Epidermal melanocyte (primary cell): Measurements from ENCODE around the gene HSPG2.

Experiments
- DNase-seq: peaks from one replicate; pipeline ENCODE4 v3.0.0; 2011; ENCODE audit warnings: low spot score; ENCODE audit not compliant: insufficient read length

The HSPG2 gene

DNA sequence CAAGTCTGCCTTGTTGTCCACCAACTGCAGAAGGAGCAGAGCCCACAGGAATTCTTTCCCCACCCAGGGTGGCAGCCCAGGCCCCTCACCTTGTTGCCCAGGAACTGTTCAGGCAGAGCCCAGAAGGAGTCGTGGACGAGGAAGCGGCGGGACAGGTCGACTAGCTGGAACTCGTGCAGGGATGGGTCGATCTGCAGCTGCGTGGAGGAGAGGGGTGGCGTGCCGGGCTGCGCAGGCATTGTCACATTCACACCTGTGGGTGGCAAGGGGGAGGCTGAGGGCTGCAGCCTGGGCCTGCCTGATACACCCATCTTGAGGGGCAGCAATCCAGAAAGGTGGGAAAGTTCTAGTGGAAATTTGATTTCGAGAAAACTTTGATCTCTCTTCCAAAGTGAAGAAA, 55.9 kb downstream of the HSPG2 start:
- DNase-seq: no peak

DNA sequence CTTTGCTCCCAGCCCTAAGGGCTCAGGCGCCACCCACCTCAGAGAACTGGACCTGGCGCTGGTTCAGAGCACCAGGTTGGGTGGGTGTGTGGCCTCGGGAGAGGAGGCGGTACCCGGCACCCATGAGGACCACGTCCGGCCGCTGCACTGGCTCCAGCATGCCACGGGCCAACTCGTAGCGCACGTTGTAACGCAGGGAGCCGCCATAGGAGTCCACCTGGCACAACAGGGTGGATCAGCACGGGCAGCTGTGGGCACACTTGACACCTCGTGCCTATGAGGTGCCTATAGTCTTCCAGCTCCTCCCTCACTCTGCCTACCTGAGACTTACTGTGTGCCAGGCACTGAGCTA, 56.5 kb downstream of the HSPG2 start:
- no peak for DNase-seq

DNA sequence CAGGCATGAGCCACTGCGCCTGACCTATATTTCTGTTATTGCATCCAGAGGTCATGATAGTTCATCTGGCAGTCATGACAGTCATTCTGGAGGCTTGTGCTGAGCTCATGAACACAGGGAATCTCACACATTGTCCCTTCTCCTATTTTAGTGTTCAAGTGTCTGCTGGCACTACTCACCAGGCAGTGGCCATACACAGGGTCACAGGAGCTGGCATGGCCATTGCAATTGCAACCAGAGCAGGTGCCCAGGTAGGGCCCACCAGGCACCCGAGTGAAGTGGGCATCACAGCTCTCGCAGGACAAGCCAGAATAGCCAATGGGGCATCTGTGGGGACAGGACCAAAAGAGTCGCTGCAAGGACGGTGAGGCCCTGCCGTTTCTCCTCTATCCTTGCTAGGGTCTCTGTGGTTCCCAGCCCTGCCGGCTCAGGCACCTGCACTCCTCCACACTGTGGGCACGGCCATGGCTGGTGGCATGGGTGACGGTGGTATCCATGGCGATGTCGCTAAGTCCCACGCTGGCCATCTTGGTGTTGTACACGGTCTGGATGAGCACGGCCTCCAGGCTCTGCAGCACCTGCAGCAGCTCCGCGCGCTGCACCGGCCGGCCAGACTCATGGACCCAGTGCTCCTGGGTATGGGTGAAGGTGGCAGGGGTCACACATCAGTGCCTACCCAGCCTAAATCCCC, 57.0 kb downstream of the HSPG2 start:
- DNase-seq: no peak

DNA sequence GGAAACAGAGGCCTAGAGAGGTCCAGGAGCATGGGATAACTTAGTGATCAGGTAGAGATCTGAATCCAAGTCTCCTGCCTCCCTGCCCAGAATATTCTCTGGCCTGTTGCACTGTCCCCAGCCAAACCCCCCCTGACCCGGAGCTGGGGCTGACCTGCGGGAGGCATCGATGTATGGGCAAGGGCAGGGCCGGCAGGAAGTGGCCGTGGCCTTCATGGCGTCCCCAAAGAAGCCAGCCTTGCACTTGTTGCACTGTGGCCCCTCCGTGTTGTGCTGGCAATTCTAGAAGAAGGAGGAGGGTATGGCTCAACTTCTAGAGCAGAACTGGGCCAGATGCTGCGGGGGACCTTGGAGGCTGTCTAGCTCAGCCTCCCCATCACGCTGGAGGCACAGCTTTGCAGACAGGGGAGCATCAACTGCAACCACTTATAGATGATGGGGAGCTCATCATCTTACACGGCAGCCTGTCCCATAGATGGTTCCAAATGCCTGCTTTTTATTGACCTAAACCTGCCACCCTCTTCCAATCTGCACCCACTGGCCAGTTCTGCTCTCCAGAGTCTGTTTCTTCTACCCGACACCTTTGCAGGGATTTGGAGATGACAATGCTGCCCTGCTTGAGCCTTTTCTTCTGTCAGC, 58.2 kb downstream of the HSPG2 start:
- DNase-seq: no peak

DNA sequence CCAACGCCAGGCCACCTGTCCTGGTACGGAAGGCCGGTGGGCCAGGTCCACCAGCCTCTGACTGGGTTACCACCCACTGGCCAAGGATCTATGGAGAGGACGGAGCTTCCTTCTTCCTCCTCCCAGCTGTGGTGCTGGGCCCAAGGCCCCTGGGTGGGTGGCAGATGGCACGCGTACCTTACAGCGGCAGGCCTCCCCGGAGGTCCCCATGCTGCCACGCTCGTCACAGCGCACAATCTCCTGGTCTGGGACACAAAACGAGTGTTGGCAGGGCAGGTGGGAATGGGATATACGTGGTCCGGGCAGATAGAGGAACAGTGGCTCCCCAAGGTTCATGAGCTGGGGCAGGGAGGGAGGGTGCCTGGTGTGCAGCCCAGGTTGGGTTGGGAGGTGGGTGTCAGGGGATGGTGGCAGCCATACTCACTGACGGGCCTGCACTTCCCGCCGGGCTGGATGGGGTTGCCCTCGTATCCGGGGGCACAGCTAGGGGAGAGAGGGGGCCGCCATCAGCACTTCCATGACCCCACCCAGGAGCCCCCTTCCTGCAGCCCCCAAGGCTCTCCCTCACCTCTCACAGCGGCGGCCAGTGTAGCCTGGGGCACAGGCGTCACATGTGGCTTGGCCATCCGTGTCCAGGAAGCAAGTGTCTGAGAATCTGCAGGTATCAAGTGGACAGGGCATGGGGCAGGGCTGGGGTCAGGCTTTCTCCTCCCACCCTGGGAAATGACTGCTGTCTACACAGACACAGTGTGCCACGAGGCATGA, 58.9 kb downstream of the HSPG2 start:
- no peak for DNase-seq

DNA sequence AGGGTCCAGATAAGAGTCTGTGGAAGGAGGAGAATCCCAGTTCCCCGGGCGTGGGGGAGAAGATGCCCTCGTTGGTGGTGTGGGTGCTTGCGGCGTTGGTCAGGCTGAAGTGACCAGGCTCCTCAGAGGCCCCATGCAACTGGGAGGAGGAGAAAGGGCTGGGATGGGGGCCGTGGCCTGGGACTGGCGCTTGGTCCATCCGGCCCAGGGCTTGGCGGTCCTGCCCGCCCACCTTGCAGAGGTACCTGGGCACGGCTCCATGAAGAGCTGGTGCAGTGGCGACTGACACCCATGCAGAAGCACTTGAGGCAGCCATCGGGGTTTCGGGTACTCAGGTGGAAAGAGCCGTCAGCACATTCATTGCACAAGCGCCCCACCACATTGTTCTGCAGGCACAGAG, 60.8 kb downstream of the HSPG2 start:
- DNase-seq: no peak

DNA sequence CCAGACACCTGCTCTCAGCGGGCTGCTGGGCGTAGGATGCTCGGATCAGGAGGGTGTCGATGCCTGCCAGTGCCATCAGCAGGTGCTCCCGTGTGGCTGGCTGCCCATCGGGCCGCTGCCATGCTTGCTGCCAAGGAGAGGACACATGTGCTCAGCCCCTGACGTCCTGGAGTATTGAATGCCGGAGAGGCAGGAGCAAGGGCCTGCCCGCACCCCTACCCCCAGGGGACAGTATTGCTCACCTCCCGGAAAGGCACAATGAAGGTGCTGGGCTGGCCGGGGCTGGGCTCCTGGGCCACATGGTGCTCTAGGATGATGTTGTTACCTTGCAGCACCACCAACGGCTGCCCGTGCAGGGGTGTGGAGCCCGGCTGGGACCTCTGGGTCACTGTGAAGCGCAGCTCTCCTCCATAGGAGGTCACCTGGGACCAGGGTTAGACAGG, 61.5 kb downstream of the HSPG2 start:
- no peak for DNase-seq

DNA sequence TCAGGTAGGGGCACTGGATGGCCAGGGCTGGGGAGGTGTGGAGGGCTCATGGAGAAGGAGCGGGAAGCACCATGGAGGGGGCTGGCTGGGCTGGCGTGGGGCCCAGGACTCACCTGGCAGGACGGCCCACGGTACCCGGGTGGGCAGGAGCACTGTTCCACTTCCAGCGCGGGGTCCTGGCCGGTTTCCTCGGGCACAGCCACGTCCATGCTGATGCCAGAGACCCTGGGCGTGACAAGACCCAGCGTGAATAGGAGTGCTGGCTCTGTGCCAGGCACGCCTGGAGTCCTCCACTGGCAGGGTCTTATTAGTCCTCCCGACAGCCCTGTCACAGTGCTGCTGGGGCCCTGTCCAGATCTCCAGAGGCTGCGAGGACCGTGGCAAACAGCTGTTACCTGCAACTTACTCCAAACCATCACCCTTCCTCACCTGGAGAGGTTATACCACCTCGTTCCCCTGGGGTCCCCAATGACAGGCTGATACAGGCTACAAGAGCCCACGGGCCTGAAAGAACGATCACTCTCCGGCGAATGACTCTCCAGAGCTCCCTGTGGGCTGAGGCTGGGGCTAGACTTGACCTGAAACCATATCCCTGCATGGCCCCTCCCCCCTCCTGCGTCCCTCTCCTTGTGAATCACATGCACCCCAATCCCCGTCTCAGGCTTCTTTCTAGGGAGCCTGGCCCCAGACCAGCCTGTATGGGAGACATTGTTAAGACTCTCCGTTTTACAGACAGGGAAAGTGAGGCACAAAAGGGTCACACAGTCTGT, 62.1 kb downstream of the HSPG2 start:
- DNase-seq: no peak

DNA sequence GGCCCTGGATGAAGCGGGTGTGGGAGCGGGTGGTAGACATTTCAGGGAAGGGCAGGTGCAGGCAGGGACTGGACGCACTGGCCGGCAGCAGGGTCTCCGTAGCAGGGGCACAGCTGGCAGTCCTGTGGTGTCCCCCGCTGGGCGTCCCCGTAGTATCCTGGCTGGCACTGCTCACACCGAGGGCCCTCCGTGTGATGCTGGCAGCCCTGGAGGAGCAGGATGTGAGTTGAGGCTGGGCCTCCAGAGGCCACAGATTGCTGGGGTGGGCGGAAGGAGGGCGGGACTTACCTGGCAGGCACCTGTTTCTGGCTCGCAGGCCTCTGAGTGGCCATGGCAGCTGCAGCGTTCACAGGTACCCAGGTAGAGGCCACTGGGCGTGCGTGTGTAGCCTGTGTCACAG, 62.8 kb downstream of the HSPG2 start:
- DNase-seq: no peak

DNA sequence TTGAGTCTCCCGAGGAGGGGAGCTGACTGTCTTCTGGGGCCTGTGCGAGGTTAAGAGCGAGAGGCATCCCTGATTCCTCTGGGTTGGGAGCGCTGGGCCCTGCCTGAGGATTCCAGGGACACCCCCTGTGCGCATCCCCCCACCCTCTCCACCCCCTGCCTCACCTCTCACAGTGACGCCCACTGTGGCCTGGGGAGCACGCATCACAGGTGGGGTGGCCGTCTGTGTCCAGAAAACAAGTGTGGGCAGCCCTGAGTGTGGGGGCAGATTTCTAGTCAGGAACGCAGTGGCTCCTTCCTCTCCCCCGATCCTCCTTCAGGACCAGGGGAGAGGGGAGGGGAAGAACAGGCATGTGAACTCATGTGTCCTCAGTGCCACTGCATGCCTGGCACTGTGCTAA, 63.3 kb downstream of the HSPG2 start:
- DNase-seq: no peak

DNA sequence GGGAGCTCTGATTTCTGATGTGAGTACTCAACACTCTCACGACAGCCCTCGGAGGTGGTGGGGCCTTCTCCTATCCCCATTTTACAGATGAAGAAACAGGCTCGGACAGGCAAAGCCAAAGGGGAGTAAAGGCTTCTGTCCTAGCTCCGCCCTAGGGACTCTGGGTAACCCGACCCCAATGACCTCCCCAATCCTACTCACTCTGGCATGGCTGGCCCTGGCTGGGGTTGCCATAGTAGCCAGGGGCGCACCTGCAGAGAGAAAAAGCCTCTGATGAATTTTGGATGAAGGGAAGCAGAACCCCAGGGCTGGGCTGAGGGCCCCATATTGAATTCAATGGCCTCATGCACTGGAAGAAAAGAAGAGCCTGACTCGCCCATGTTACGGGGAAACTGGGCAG, 63.9 kb downstream of the HSPG2 start:
- DNase-seq: no peak

DNA sequence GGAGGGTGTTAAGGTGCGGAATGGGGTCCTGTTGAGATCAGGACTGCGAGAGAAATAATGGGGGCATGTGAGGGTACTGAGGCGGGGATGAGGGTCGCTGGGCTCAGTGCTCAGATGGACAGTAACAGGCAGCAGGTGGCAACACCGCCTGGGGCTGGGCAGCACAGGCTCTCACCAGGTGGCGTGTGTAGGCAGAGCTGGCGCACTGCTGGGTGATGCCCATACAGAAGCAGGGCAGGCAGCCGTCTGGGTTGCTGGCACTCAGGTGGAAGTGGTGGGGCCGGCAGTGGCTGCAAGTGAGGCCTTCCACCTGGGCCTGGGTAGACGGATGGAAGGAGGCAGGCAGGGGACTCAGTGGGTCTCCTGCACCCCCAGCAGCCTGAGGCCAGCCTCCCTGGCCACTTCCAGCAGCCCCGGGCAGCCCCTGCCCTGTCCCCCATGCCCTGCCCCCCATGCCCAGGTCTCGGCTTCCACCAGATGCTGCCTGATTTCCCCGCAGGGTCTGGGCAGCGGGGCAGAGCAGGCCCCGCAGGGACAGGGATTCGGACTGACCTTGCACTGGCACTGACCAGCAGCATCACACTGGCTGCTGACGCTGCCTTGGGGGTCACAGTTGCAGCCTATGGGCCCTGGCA, 64.5 kb downstream of the HSPG2 start:
- no peak for DNase-seq

DNA sequence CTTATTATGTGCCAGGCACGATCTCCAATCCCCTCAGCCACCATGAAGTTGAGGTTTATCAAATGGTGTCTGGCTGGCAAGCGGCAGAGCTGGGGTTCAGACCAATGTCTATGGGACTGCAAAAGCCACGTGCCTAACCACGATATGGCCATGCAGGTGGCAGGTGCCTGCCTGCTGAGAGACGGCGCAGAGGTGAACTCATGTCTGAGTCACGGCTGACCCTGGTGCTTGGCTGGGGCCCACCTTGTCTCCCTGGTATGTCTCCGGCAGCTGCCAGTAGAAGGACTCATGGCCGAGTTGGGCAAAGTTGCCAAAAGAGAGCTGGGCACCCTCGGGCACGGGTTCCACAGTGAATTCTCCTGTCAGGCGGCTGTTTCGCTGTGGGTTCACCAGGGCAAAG, 65.2 kb downstream of the HSPG2 start:
- DNase-seq: no peak

DNA sequence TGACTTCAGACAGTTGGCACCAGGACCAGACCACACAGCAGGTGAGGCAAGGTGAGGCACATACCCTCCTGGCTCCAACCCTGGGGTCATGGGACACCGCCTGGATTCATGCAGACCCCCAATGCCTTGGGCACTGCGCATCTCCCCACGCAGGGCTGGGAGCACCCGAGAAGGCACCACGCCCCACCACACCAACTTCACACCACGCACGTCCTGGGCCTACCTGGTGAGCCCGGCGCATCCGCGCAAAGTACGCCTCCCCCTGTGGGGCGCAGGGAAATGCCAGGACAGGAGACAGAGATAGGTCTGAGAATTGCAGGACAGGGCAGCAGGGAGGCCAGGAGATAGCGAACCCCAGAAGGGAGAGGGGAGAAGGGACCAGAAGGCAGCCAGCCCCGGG, 66.5 kb downstream of the HSPG2 start:
- no peak for DNase-seq

DNA sequence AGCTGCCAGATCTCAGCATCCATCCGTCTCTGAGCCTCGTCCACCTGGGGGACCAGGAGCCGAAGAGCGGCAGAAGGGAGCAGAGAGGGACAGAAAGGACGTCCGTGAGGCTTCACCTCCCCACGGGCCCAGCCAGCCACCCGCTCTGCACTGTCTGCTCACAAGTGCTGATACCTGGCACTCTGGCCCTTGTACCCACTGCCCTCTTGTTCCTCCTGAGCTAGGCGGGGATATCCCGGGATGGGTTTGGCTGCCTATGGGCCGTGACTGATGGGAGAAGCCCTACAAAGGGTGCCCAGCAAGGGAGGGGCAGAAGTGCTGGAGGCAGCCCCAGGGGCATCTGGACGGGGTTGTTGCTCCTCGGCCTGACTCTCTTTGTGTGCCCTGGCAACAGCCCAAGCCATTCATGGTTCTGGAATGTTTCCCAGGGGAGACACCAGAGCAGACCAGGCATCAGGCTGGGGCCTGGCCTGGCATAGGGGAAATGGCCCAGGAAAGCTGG, 67.4 kb downstream of the HSPG2 start:
- peak; percentile 99 for DNase-seq

DNA sequence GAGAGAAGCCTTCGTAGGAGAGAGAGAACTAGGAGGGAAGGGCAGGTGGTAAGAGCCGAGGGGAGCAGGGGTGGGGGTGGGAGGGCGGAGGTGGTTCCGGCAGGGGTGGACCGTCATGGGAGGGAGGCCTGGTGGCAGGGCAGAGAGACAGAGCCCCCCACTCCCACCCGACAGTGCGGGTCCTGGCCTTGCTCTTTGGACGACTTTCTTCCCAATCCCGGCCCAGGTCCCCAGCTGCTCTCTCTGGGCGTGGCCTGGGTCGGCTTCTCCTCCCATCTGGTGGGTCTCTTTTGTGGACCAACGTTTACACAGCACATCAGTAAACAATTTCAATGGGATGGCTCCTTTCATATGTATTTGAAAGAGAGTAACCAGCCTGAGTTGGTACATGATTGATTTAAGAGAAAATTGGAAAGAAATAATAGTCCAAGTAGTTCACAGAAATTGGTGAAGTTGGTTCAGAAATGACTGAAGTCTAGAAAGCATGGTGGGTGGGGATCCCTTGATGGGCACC, 68.1 kb downstream of the HSPG2 start:
- no peak for DNase-seq

DNA sequence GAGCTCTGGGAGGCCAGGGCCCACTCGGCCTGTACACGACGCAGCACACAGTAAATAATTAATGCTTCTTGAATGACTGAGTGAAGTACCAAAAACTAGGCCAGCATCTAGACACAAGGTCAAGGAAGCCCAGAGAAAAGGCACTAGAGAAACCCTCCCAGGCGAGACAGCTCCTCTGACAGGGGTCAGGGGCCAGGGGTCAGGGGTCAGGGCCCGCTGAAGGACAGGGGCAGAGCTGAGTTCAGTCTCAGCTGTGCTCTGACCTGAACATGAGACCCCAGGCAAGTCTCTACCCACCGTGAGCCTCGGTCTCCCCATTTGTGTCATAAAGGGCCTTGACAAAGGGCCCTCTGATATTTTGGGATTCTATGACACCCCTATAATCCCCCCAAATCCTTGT, 68.6 kb downstream of the HSPG2 start:
- no peak for DNase-seq

DNA sequence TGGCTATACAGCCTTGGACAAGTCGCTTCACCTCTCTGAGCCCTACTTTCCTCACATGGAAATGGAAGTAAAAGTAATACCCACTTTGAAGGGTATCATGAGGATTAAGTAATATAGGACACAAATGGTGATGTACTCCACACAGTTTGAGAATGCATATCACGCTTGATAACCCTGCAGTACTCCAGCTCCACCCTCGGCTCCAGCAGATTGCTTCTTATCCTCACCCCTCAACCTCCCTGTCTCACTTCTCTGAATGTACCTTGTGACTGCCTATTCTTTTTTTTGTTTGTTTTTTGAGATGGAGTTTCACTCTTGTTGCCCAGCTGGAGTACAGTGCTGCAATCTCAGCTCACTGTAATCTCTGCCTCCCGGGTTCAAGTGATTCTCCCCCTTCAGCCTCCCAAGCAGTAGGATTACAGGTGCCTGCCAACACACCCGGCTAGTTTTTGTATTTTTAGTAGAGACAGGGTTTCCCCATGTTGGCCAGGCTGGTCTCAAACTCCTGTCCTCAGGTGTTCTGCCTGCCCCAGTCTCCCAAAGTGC, 69.6 kb downstream of the HSPG2 start:
- no peak for DNase-seq

DNA sequence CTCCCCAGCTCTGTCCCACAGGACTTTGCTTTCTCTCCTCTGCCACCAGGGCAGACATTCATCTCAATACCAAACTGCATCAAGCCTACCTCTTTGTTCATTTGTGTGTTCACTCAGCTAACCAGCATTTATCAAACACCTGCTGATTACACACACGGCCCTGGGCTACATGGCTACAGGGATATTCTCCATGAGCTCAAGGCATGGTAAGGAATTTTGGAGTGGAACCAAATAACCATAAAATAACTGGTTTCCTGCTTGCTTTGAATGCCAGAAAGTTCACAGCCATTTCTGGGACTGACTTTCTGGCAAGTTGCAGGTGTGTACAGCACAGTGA, 70.4 kb downstream of the HSPG2 start:
- no peak for DNase-seq

DNA sequence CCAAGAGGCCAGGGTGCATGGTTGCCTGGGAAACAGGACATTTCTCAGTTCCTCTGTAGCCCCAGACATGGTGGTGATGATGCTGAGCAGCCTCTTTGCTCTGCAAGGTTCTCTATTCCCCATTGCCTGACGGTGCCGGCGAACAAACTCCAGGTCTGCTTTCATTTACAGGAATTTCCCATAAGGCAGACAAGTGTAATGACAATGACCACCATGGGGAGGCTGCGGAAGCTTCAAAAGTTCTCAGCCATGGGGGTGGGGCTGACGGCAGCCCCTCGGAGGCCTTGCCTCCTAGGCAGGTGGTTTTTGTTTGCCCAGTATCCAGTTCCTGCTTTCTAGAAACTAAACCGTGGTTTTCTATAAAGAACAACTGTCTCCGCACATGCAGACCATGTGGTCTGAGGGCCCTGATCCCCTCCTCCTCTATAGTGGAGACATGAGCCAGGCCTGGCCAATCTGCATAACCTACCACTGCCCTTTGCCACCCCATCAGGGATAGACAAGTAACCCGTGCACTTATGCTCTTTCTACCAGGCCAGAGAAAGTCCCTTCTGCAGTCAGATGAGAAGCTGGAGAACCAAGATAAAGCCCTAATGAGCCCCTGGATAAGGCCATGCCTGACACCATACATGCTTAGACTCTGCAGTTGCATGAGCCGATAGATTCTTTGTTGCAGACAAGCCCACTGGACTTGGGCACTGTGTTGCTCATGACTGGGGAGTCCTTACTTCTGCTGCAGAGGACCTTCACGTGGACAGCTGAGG, 71.0 kb downstream of the HSPG2 start:
- no peak for DNase-seq
